ENCODE results near the gene CCHCR1. TPM values are rescaled to one million over a fixed set of nuclear protein-coding genes. Genes with fewer than 3 reads are reported as not detected.
"Not testable (repeated sequence)": the region's sequence is repeated elsewhere in the genome, so short reads cannot be mapped to it uniquely, and the experiment has no call there.

The CCHCR1 gene
- total RNA-seq, 2 donors from 2014 or later: 20.3 to 37.4 TPM

DNA sequence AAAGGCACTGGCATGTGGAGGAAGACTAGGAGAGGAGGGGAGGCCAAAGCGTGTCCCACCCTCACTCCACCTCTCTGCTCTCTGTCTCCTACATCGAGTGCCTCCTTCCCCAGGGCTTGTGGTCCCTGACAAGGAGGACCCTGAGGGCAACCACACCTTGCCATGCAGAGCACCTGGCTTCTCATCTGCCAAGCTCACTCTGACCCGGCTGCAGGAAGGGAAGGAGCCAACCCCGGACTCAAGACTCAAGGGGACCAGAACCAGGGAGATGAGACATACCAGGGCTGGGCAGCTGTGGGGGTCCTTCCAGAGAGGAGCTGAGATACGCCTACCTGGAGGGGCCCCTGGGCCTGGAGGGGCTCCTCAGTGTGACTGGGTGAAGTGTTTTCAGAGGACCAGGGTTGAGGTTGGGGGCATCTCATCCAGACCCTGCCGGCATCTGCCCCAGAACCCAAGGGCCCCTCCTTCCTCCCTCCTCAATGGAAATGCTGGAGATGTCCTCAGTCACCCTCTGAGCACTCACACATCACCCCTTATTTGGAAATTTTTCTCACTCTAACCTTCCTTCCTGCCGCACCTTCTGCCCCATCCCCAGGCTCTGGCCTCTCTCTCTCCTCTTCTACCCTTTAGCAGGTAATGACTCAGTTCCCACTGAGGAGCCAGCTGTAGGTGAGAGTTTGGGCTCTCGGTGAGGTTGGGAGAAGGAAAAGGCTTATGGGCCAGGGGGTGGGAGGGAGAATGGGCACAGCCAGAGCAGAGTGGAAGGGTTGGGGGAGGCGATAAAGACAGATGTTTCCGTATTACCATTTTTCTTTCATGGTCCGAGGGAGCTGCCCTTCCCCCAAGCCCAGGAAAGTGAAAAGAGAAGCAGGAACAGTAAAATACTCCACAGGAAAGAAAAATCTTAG lies 44.9 kb upstream of the CCHCR1 start:
- Histone ChIP-seq H3K36me3 (no peaks in the 10 kb centered on the region), H3K9me3 (no peaks in the 10 kb centered on the region), H3K4me1 (replicated peaks) (peaks cover 6% of the 10 kb centered on the region), H3K27me3 (replicated peaks; ENCODE audit: insufficient read depth) (no peaks in the 10 kb centered on the region), H3K4me3 (no peak overlapping the region), H3K27ac (peak overlapping the region; percentile 84 to 88)
- TF ChIP-seq POLR2AphosphoS5 (IDR thresholded peaks at IDR 0.05) (no peak), POLR2A (IDR thresholded peaks at IDR 0.05) (no peak)
- TF ChIP-seq, protein P1, sequence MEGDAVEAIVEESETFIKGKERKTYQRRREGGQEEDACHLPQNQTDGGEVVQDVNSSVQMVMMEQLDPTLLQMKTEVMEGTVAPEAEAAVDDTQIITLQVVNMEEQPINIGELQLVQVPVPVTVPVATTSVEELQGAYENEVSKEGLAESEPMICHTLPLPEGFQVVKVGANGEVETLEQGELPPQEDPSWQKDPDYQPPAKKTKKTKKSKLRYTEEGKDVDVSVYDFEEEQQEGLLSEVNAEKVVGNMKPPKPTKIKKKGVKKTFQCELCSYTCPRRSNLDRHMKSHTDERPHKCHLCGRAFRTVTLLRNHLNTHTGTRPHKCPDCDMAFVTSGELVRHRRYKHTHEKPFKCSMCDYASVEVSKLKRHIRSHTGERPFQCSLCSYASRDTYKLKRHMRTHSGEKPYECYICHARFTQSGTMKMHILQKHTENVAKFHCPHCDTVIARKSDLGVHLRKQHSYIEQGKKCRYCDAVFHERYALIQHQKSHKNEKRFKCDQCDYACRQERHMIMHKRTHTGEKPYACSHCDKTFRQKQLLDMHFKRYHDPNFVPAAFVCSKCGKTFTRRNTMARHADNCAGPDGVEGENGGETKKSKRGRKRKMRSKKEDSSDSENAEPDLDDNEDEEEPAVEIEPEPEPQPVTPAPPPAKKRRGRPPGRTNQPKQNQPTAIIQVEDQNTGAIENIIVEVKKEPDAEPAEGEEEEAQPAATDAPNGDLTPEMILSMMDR (IDR thresholded peaks at IDR 0.05): no peak
- DNase-seq (ENCODE audit: low spot score): no peak
- 62% methylated on average over 11 of the region's 11 CpGs for WGBS
- intact Hi-C loops (cut with DNase I): no loop called here

DNA sequence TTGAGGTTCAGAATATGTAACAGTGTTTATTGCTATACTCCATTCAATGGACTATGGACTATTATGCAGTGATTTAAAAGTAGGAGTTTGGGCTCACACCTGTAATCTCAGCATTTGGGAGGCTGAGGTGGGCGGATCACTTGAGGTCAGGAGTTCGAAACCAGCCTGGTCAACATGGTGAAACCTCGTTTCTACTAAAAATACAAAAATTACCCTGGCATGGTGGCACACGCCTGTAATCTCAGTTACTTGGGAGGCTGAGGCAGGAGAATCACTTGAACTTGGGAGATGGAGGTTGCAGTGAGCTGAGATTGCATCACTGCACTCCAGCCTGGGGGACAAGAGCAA lies 41.5 kb upstream of the CCHCR1 start:
- not testable (repeated sequence) for H3K9me3 ChIP-seq; H3K36me3 ChIP-seq; H3K27ac ChIP-seq; H3K27me3 ChIP-seq (replicated peaks; ENCODE audit: insufficient read depth); H3K4me1 ChIP-seq (replicated peaks); DNase-seq (ENCODE audit: low spot score); H3K4me3 ChIP-seq
- WGBS: 96% methylated on average over 4 of the region's 4 CpGs
- intact Hi-C loops (cut with DNase I): loop anchor here (2.0 to 5.0 kb wide), 2 partner anchors 42 to 160 kb away; partner anchors contain the start of genes CCHCR1 and TCF19

DNA sequence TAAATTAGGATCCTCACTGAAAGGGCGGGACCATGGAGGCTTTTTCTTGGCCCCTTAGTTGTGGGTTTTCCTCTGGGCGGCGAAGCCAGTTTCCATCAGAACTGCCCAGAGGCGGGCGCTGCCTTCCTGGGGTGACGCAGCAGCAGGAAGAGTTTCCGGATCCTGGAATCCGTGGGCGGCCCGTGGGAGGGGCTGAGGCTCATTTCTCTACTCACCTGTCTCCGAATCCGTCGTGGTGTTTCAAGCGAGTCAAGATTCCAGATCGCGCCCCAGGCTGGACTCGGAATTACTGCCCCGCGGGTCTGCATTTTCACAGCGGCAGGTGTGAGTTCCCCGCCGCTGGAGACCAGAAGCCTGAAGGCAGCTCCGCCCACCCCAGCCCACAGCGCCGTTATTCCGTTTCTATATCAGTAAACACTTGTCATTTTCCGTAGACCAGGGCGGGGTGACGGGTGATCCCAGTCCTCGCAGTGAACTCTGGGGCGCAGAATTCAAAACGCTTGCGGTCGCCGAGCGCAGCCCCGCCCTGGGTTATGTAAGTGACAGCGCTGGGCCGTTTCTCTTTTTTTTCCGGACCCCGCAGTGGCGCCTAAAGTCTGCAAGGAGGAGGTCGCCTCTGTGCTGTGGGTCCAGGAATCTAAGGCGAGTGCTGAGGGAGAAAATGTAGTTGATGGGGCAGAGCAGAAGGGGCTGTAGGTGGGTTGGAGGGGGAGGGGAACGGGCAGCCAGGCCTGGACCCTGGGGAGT lies 40.1 kb upstream of the CCHCR1 start:
- Histone ChIP-seq H3K4me1 (replicated peaks) (no peaks in the 10 kb centered on the region), H3K27me3 (replicated peaks; ENCODE audit: insufficient read depth) (no peaks in the 10 kb centered on the region), H3K27ac (peak overlapping the region; percentile 94 to 95), H3K9me3 (no peaks in the 10 kb centered on the region), H3K36me3 (no peaks in the 10 kb centered on the region), H3K4me3 (peak overlapping the region; percentile 67 to 68)
- TF ChIP-seq, protein P1 (IDR thresholded peaks at IDR 0.05): peak in 1 of 4 experiments; percentile 27
- TF ChIP-seq POLR2A (IDR thresholded peaks at IDR 0.05) (peak; percentile 71), POLR2AphosphoS5 (IDR thresholded peaks at IDR 0.05) (peak; percentile 67)
- intact Hi-C loops (cut with DNase I): loop anchor here (2.0 to 5.0 kb wide), 3 partner anchors 40 to 161 kb away; partner anchors contain the start of genes CCHCR1, HLA-C and TCF19
- DNase-seq (ENCODE audit: low spot score): peak; percentile 90
- WGBS: 0% methylated on average over 44 of the region's 45 CpGs

DNA sequence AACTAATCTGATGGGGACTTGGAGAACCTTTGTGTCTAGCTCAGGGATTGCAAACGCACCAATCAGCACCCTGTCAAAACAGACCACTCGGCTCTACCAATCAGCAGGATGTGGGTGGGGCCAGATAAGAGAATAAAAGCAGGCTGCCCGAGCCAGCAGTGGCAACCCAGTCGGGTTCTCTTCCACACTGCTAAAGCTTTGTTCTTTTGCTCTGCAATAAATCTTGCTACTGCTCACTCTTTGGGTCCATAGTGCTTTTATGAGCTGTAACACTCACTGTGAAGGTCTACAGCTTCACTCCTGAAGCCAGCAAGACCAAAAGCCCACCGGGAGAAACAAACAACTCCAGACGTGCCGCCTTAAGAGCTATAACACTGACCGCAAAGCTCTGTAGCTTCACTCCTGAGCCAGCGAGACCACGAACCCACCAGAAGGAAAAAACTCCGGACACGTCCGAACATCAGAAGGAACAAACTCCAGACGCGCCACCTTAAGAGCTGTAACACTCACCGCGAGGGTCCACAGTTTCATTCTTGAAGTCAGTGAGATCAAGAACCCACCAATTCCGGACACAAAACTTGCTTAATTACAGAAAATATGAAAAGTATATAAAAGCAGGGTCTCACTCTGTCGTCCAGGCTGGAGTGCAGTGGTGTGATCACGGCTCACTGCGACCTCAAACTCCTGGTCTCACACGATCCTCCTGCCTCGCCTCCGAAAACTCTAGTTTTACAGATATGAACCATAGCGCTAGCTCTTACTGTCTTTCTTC lies 38.8 kb upstream of the CCHCR1 start:
- H3K4me3 ChIP-seq; H3K4me1 ChIP-seq (replicated peaks); H3K9me3 ChIP-seq; H3K27me3 ChIP-seq (replicated peaks; ENCODE audit: insufficient read depth); H3K36me3 ChIP-seq; DNase-seq (ENCODE audit: low spot score): not testable (repeated sequence)
- H3K27ac ChIP-seq: peak overlapping the region; percentile 94 to 95
- intact Hi-C loops (cut with DNase I): loop anchor here (1.0 to 5.0 kb wide), 3 partner anchors 39 to 171 kb away; partner anchors contain the start of genes CCHCR1, HLA-C and TCF19
- WGBS: 50% methylated on average over 25 of the region's 25 CpGs

DNA sequence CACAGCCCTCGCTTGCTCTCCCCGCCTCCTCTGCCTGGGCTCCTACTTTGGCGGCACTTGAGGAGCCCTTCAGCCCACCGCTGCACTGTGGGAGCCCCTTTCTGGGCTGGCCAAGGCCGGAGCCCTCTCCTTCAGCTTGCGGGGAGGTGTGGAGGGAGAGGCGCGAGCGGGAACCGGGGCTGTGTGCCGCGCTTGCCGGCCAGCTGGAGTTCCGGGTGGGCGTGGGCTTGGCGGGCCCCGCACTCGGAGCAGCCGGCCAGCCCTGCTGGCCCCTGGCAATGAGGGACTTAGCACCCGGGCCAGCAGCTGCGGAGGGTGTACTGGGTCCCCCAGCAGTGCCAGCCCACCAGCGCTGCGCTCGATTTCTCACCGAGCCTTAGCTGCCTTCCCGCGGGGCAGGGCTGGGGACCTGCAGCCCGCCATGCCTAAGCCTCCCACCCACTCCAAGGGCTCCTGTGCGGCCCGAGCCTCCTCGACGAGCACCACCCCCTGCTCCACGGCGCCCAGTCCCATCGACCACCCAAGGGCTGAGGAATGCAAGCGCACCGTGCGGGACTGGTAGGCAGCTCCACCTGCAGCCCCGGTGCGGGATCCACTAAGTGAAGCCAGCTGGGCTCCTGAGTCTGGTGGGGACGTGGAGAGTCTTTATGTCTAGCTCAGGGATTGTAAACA lies 37.8 kb upstream of the CCHCR1 start:
- not testable (repeated sequence) for H3K27me3 ChIP-seq (replicated peaks; ENCODE audit: insufficient read depth); H3K4me3 ChIP-seq; H3K9me3 ChIP-seq; DNase-seq (ENCODE audit: low spot score); H3K27ac ChIP-seq; H3K36me3 ChIP-seq; H3K4me1 ChIP-seq (replicated peaks)
- WGBS: 96% methylated on average over 40 of the region's 41 CpGs
- intact Hi-C loops (cut with DNase I): loop anchor here (5.0 kb wide), 1 partner anchor 38 kb away; the partner anchor contains the start of genes CCHCR1 and TCF19

All from prostate gland (tissue), 2 donors.